ENCODE measurements around the gene ITGB4. TPM values are rescaled to one million over a fixed set of nuclear protein-coding genes. Genes with fewer than 3 reads are reported as not detected.
"Not testable (repeated sequence)": the region's sequence is repeated elsewhere in the genome, so short reads cannot be mapped to it uniquely, and the experiment has no call there.

The ITGB4 gene
- total and polyA plus RNA-seq, 9 of the 15 experiments (the other 6 are each of a cell fraction or from before 2014, with no cell fraction given): 0.05 to 2.8 (median 0.76) TPM; not detected in 3

DNA sequence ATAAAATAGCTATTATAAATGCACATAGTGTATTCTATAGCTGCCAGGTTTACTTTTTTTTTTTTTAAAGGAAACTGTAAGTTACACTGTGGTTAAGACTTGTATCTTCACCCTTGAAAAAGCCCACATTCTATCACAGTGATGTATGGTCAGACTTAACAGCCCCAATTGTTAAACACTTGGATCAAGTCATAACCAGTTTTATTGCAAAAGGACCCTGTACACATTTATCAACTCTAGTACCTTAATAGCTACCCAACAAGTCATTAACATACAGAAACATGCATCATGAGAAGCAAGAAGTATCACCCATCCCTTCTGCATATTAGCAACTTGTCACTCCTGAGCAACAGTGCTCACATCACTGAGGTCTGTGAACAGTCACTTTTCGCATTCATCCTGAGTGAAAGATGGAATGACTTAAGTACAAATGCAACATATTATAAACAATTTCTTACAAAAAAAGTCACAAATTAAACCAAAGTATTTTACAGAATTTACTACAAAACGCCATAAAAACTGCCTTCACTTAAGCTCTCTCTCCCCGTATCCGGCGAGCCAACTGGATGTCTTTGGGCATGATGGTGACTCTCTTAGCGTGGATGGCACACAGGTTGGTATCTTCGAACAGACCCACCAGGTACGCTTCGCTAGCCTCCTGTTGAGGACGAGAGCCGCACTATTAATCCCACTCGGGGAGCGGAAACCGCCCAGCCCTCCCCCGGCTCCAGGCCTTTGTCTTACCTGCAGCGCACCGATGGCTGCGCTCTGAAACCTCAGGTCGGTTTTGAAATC, 57.0 kb downstream of the ITGB4 start (continued):
- TF ChIP-seq, protein P1, sequence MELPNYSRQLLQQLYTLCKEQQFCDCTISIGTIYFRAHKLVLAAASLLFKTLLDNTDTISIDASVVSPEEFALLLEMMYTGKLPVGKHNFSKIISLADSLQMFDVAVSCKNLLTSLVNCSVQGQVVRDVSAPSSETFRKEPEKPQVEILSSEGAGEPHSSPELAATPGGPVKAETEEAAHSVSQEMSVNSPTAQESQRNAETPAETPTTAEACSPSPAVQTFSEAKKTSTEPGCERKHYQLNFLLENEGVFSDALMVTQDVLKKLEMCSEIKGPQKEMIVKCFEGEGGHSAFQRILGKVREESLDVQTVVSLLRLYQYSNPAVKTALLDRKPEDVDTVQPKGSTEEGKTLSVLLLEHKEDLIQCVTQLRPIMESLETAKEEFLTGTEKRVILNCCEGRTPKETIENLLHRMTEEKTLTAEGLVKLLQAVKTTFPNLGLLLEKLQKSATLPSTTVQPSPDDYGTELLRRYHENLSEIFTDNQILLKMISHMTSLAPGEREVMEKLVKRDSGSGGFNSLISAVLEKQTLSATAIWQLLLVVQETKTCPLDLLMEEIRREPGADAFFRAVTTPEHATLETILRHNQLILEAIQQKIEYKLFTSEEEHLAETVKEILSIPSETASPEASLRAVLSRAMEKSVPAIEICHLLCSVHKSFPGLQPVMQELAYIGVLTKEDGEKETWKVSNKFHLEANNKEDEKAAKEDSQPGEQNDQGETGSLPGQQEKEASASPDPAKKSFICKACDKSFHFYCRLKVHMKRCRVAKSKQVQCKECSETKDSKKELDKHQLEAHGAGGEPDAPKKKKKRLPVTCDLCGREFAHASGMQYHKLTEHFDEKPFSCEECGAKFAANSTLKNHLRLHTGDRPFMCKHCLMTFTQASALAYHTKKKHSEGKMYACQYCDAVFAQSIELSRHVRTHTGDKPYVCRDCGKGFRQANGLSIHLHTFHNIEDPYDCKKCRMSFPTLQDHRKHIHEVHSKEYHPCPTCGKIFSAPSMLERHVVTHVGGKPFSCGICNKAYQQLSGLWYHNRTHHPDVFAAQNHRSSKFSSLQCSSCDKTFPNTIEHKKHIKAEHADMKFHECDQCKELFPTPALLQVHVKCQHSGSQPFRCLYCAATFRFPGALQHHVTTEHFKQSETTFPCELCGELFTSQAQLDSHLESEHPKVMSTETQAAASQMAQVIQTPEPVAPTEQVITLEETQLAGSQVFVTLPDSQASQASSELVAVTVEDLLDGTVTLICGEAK (IDR thresholded peaks at IDR 0.05): not testable (repeated sequence)
- TF ChIP-seq, protein P1 (CRISPR knock-in tag; IDR thresholded peaks at IDR 0.05): 0 out of 2 replicates have a peak, but pooled peaks have one; percentile 19

All from K562 (cell line).